ENCODE measurements around the gene SPATA2L.
"Not testable (repeated sequence)": the region's sequence is repeated elsewhere in the genome, so short reads cannot be mapped to it uniquely, and the experiment has no call there.

The SPATA2L gene

GRCh38 chr16:89689621-89690020 lies 11.9 kb downstream of the SPATA2L start:
- DNase-seq (ENCODE audit: low read depth), result not testable (repeated sequence)

- no peak for DNase-seq (ENCODE audit: low read depth)
Observed at GRCh38 chr16:89689142-89689541, 12.4 kb downstream of the SPATA2L start.

DNA sequence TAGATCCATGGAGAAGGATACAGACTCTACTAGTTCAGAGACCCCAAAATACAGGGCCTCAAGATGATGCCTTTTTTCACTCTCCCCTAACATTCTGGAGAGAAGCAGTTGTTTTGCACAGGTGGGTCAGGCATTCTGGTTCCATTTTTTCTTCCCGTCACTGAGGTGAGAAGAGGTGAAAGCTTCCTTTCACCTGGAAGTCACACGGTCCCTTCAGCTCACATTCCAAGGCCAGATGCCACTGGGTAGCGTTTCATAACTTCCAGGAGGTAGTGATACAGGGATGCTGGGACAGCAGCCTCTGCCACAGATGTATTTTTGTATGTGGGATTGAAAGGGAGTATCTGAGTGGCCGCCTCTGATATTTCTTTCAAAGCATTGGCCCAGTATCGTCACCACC lies 13.1 kb downstream of the SPATA2L start:
- DNase-seq (ENCODE audit: low read depth), result no peak

DNA sequence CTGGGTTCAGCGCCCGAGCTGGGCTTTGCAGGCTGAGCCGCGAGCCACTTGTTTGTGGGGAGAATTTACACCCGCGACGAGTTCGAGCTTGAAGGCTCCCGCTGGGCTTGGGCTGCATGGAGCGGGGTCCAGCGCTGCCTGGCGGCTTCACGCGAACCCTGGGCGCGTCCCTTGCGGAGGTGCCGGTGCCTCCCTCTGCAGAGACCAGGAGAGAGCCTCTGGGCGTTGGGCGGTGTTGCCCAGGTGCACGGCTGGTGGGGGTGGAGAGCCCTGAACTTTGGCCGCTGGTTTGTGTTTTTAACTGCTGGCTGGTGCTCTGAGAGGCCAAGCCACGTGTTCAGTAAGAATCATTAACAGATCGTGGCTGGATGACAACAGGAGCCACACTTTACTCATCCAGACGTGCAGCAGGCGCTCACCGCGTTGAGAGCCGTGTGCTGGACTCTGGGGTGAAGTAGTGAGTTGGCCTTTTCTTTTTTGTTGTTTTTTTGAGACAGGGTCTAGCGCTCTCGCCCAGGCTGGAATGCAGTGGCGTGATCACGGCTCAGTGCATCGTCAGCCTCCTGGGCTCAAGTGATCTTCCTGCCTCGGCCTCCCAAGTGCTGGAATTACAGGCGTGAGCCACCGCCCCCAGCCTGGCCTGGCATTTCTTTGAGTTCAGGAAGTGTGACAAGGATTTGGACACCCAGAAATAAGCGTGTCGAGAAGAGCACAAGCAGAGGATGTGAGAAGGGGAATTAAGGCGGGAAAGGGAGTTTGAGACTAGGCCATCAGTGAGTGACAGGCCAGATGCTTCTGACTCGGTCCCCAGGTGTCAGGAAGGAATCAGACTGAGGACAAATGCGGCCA lies 14.2 kb downstream of the SPATA2L start:
- peak; percentile 45 for DNase-seq (ENCODE audit: low read depth)

- peak; percentile 67 for DNase-seq (ENCODE audit: low read depth)
Observed at GRCh38 chr16:89686520-89687091, 14.9 kb downstream of the SPATA2L start, which contains the start of gene CDK10. Gene CDK10 (plus strand): TSS chr16:89686689. CDS start chr16:89686711, 22 bp downstream.

DNA sequence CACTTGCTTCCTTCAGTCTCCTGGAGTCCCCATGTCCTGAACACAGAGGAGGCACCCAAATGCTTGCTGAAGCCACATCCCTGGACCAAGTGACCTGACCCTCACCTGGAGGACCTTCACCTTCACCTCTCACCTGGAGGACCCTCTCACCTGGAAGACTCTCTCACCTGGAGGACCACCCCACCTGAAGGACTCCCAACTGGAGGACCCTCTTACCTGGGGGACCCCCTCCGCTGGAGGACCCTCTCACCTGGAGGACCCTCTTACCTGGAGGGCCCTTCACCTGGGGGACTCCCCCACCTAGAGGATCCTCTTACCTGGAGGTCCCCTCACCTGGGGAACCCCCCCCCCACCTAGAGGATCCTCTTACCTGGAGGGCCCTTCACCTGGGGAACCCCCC lies 15.6 kb downstream of the SPATA2L start:
- DNase-seq (ENCODE audit: low read depth), result no peak

GRCh38 chr16:89678258-89678657 lies 23.2 kb downstream of the SPATA2L start:
- DNase-seq (ENCODE audit: low read depth), result no peak

- no peak for DNase-seq (ENCODE audit: low read depth)
Observed at GRCh38 chr16:89672177-89672941, 29.1 kb downstream of the SPATA2L start.

GRCh38 chr16:89671565-89671964 lies 29.9 kb downstream of the SPATA2L start:
- not testable (repeated sequence) for DNase-seq (ENCODE audit: low read depth)

DNA sequence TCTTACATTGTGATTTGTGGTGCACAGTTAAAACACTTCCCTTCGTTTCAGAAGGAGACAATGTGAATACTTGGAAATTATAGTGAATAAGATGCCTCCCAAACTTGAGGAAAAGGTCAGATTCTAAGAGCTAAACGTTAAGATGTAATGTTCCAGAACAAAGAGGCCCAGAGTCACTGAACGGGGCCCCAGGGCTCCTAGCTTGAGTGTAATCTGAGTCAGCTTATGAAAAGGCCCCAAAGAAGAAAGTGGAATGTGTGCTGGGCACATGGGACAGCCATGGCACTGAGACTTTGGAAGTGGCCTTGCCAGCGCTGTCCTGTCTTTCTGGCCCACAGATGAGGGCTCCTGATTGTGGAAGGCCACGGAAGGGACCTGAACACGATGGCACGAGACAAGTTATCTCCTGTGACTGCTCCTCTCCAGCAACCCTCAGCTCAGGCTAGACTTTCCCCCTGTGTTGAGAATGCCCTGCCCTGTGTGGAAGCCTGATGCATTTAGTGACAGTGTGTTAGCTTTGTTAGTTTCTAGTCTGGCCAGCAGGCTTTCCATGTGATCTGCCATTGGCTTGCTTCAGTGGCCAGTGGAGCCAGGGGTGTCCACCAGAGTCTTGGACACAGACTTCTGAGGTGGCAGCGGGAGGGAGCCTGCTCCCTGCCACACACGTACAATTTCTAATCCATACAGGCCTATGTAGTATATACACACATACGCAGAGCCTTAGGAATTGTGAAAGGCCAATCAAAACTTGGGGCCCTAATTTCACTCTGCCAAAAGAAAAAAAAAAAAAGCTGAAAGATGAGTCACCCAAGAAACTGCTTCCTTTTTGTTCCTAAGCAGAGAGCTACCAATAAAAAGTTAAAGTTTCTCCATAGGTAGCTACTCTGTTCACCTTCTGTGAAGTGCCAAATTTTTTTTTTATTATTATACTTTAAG lies 30.7 kb downstream of the SPATA2L start:
- DNase-seq (ENCODE audit: low read depth), result peak; percentile 56

GRCh38 chr16:89669755-89670154 lies 31.8 kb downstream of the SPATA2L start:
- no peak for DNase-seq (ENCODE audit: low read depth)

DNA sequence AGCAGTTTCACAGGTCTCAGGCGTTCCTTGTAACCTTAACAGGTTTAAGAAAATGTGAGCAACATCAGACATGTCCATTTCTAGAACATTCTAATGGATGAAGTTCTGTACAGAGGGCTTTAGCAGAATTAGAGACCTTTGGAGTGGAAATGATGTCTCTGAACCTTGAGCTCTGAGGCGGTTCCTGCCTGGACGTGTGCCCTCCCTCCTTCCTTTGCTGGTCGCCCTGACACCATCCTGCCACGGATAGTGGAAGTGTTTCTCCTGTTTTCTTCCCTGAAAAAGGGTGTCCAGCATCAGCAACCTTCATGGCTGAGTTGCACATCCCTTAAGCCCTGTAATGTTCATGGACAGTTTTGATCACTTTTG lies 32.7 kb downstream of the SPATA2L start:
- no peak for DNase-seq (ENCODE audit: low read depth)

GRCh38 chr16:89667633-89668032 lies 33.9 kb downstream of the SPATA2L start:
- DNase-seq (ENCODE audit: low read depth), result no peak

- peak; percentile 59 for DNase-seq (ENCODE audit: low read depth)
Observed at GRCh38 chr16:89667000-89667399, 34.5 kb downstream of the SPATA2L start.

- not testable (repeated sequence) for DNase-seq (ENCODE audit: low read depth)
Observed at GRCh38 chr16:89664238-89664637, 37.3 kb downstream of the SPATA2L start.

GRCh38 chr16:89661215-89661614 lies 40.3 kb downstream of the SPATA2L start:
- DNase-seq (ENCODE audit: low read depth), result no peak

DNA sequence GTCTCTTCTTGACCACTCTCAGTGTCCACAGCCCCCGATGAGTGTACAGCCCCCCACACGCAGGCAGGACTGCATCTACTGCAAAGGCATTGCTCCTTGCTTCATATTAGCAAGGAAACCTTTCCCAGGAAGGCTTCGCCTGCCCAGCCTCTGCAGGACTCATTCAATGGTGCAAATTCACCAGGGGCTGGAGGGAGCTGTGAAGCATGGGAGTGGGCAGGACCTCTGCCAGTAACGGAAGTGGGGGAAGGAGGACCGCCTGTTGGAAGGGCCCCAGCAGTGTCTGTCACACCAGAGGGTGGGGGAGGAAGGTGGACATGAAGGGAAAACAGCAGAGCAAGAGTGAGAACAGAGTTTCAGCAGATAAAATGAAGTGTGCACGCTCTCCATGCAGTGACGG lies 41.4 kb downstream of the SPATA2L start:
- DNase-seq (ENCODE audit: low read depth), result no peak

- DNase-seq (ENCODE audit: low read depth), result no peak
Observed at GRCh38 chr16:89658221-89658879, 43.2 kb downstream of the SPATA2L start.

DNA sequence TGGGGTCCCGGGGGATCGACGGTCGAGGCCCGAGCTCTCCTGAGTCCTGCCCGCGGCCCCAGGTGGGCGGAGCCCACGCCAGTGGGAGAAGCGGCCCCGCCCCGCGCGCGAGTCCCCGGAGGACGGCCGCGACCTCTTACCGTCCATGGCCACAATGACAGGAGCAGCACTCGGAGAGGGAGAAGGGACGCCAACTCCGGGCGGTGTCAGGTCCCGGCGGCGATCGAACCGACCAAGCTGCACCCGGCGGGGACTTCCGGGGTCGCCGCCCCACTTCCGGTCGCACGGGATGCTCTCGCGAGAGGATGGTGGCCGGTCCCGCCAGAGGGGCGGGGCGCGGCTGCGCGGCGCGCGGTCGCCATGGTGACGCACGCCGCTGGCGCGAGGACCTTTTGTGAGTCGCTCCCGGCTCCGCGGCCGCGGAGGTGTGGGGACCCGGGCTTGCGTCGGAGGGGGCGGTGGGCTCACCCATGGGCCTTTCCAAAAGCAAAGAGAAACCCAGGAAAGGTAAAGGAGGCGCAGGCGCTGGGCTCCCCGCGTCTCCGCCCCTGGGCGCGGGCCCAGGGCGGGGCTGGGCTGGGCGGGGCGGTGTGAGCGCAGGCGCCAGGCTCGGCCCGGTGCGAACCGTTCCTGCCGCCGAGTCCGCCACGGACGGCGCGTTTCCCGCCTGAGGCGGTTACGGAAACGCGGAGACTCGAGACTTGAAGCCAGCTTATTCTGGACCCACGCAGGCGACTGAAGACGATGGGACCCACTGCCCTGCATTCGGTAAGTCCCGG lies 43.9 kb downstream of the SPATA2L start, which contains the start of the genes CHMP1A and SPATA33:
Gene CHMP1A, minus strand, starts transcription at position 267 of the 779 bp plus-strand sequence. Its CDS starts 120 bp downstream, at position 147.
Gene SPATA33, plus strand, starts transcription at position 395 of the 779 bp plus-strand sequence. Its CDS starts 76 bp downstream, at position 471.
- DNase-seq (ENCODE audit: low read depth), result peak; percentile 69
